DND-41 (cell line): ENCODE results near the gene DLAT.

Experiments used
- CTCF ChIP-seq: IDR thresholded peaks from 2 replicates; pipeline ENCODE4 v1.5.1; 2012; ENCODE audit warnings: borderline replicate concordance, low read length, moderate library complexity, mild to moderate bottlenecking; ENCODE audit not compliant: poor library complexity, severe bottlenecking; ENCODE audit errors: extremely low read depth
- EZH2 ChIP-seq: IDR thresholded peaks from 3 replicates; pipeline ENCODE4 v1.6.1; 2012; ENCODE audit warnings: borderline replicate concordance, low read depth, mild to moderate bottlenecking, moderate library complexity, low read length, inconsistent platforms; ENCODE audit not compliant: severe bottlenecking

GRCh38 chr11:112051768-112052167 is 26.6 kb downstream of the DLAT start:
- no peak for TF ChIP-seq CTCF
- no peak for TF ChIP-seq EZH2
